Measurements from ENCODE around the gene MYO1B.

Gene MYO1B

GRCh38 chr2:191225690-191226089, 19.5 kb upstream of the MYO1B start:
- DNase-seq (ENCODE audit: low read depth in 2 of 2, low spot score in 1 of 2): no peak

DNA sequence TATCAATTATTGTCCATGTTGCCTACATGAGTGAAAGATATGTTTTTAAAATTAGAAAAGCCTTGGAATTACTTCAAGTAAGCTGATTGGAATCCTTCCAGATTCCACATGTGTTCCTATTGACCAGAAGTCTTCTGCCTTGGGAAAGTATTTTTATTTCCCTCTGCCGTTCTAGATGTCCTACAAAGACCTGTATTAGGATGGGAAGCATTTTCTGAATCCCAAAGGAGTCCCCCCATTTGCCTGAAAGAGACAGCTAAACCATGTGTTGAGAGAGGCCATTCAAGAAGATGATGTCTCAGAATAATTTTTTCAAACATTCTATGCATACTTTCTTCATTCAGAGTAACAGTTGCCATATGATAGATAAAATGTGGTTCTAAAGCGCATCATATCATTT, 19.0 kb upstream of the MYO1B start:
- no peak for DNase-seq (ENCODE audit: low read depth in 2 of 2, low spot score in 1 of 2)

DNA sequence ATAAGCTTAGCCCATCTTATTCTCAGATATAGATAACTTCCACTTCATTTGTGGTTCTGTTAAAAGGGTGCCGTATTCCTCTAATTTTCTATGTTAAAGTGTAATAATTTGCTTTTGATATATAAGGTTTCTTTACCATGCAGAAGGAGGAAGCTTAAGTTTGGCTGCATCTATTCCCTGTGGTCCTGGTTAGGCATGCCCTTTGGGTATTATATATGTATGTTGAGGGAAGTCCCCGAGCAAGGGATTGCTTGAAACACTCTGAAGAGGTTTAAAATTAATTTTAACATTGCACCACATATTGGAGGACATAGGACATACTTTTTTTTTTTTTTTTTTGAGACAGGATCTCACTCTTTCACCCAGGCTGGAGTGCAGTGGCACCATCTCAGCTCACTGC, 16.9 kb upstream of the MYO1B start:
- DNase-seq (ENCODE audit: low read depth in 2 of 2, low spot score in 1 of 2): no peak

- no peak for DNase-seq (ENCODE audit: low read depth in 2 of 2, low spot score in 1 of 2)
These were observed 16.3 kb upstream of the MYO1B start for GRCh38 chr2:191228861-191229260.

DNA sequence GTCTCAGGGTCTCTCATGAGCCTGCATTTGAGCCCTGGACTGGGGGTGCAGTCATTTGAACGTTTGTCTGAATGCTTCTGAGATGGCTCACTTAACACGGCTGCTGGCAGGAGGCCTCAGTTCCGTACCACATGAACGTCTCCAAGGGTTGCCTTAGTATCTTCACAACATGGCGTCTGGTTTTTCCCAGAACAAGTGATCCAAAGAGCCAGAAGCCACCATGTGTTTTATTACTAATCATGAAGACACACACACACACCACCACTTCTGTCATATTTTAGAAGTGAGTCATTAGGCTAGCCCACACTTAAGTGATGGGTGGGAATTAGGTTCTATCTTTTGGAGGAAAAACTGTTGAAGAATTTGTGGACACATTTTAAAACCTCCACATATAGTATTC, 15.0 kb upstream of the MYO1B start:
- DNase-seq (ENCODE audit: low read depth in 2 of 2, low spot score in 1 of 2): no peak

- DNase-seq (ENCODE audit: low read depth in 2 of 2, low spot score in 1 of 2): no peak
These were observed 13.2 kb upstream of the MYO1B start for GRCh38 chr2:191231995-191232394.

GRCh38 chr2:191233533-191233932, 11.7 kb upstream of the MYO1B start:
- DNase-seq (ENCODE audit: low read depth in 2 of 2, low spot score in 1 of 2): no peak

DNA sequence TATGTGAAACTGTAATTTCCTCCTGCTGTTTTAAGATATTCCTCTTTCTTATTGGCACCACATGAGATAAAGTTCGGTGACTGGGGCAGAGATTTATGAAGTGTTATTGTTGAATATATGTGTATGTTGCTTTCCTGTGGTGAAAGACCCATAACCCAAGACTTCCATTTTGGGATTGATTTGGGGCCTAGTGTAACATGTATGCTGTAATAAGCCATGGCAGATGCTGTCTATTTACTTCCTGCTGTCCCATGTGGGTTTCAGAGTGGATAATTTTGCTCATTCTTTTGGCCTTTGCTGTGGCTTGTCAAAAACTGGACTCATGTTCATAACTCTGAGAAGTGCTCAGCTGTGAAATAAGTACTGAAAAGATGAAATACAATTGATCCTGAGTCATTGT, 10.8 kb upstream of the MYO1B start:
- no peak for DNase-seq (ENCODE audit: low read depth in 2 of 2, low spot score in 1 of 2)

- DNase-seq (ENCODE audit: low read depth in 2 of 2, low spot score in 1 of 2): no peak
These were observed 4.3 kb upstream of the MYO1B start for GRCh38 chr2:191240871-191241270.

GRCh38 chr2:191241418-191241817, 3.8 kb upstream of the MYO1B start:
- no peak for DNase-seq (ENCODE audit: low read depth in 2 of 2, low spot score in 1 of 2)

DNA sequence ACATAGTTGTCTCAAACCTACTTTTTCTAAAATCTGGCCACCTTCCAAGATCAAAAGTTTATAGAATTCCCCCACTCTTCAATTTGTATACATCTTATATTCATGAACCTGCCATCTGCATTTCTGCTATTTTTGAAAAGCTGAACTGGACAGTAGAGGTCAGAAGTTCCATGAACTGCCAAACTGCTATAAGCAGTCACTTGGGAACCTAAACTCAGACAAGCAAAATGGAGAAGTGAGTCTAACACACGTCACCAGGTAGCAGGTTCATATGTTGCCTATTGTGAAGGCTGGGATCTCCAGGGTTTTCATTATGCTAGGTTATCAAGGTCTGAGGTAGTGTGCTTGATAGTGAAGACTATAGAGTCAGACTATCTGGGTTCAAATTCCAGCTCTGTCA, 2.0 kb upstream of the MYO1B start:
- no peak for DNase-seq (ENCODE audit: low read depth in 2 of 2, low spot score in 1 of 2)

DNA sequence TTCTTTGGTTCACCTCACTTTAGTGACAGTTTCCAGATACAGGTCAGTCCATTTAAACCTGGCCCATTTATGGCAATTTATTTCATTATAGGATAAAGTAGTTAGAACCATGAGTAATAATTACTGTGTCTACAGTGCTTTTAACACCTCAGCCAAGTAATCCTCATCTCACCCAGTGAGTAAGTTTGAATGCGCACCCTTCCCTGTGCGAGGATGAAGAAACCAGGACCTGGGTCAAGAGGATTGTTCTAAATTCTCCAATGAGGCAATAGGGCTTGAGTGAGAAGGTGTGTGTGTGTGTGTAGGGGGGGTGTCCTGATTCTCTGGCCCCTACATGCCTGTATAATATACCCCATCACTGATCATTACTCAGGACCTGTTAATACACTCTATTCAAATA, 854 bp upstream of the MYO1B start:
- DNase-seq (ENCODE audit: low read depth in 2 of 2, low spot score in 1 of 2): no peak

- no peak for DNase-seq (ENCODE audit: low read depth in 2 of 2, low spot score in 1 of 2)
These were observed 796 bp downstream of the MYO1B start for GRCh38 chr2:191245869-191246531.

DNA sequence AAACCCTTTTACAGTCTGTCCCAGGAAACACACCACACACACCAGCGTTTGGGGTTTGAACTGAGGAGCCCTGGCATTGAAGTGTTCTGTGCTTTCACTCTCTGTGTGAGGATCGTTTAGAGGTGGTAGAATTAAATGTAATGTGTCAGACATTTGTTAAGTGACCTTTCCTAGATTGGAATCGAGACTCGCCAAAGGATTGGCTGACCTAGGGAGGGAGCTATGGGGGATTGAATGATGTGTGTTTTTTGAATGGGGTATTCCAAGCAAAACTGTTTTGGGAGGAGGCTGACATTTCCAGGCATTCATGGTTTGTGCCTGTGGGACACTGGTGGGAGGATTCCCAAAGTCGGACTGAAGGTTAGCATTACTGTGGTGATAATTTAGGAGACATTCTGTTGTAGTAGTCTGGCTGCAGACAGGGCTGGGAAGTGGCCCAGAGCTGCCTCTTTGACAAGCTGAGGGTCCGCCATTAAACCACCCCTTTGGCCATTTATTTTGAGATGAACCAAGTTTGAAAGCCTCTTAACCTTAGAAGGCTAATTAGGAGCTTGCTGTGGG, 1.7 kb downstream of the MYO1B start:
- no peak for DNase-seq (ENCODE audit: low read depth in 2 of 2, low spot score in 1 of 2)

GRCh38 chr2:191247381-191248057, 2.3 kb downstream of the MYO1B start:
- no peak for DNase-seq (ENCODE audit: low read depth in 2 of 2, low spot score in 1 of 2)

DNA sequence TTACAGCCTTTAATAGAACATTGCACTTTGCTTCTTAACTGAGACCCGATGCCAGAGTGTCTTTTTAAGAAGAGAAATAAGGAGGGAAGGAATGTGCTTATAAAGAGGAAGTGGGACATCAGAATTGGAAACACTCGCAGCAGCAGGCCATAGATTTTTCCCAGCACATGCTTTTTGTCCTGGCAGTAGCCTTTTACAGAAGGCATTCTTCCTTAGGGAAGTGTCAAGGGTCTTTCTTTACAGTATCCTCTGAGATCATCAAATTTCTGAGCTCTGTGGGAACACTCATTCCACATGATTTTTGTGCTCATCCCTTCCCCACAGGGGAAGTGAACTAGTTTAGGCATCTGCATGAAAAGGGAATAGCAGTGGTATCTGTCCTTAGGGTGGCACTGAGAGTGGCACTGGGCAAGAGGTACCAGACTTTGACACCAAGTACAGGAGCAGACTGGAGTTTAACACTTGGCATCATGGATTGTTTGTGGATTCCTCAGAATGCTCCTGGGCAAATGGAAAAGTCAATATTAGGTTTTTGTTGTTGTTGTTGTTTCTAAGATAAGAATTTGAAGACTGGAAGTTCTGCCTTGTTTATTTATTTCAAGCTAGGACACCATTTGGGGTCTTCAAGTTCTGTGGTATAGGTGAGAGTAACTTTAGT, 4.1 kb downstream of the MYO1B start:
- no peak for DNase-seq (ENCODE audit: low read depth in 2 of 2, low spot score in 1 of 2)

GRCh38 chr2:191250400-191250799, 5.2 kb downstream of the MYO1B start:
- DNase-seq (ENCODE audit: low read depth in 2 of 2, low spot score in 1 of 2): no peak

DNA sequence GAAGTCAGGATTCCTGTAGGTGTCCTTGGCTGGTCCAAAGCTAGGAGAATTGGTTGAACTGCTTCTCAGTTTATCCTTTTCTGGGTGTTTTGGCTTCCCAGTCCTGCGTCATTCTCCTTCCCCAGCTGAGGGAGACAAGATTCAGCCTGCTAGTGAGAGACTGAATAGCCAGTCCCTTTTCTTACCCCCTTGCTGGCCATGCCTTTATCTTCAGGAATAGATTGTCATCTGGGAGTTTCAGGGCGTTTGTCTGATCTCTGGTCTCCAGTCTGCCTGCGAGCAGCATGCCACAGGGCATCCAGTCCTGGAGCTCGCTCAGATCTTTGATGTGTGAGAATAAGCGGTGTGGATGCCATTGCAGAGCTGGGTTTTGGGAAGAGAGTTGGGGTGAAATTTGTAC, 5.8 kb downstream of the MYO1B start:
- DNase-seq (ENCODE audit: low read depth in 2 of 2, low spot score in 1 of 2): no peak

DNA sequence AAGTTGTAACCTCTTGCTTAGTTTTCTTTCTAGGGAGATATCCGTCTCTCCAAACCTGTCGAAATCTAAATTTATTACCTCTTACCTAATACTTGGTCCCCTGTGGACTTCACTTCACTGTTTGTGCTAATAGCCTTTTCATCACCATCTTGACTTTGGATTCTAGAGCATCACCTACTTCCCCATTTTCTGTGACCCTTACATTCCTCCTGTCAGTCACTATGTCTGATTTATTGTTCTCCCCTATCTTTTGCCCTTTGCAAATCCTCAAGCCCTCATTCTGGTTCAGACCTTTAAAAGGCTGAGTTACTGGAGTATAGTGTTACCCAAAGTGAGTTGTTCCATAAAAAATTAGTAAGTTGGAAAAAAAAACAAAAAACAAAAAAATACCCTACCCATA, 7.5 kb downstream of the MYO1B start:
- DNase-seq (ENCODE audit: low read depth in 2 of 2, low spot score in 1 of 2): no peak

DNA sequence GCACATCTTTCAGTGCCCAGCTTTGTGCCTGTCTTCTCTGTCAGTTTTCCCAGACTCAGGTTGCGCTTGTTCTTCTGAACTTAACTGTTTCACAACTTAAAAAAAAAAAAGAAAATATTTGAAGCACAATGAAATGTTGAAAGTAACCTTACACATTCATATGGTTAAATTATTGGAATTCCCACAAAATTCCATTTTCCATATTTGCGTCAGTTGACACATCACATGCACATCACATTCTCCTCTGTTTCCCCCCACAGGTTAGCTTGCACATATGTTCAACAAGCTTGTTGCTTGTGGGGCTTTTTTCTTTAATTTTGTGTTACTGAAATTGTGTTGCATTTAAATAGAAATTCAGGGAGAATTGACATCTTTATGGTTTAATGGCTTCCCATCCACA, 8.3 kb downstream of the MYO1B start:
- no peak for DNase-seq (ENCODE audit: low read depth in 2 of 2, low spot score in 1 of 2)

DNA sequence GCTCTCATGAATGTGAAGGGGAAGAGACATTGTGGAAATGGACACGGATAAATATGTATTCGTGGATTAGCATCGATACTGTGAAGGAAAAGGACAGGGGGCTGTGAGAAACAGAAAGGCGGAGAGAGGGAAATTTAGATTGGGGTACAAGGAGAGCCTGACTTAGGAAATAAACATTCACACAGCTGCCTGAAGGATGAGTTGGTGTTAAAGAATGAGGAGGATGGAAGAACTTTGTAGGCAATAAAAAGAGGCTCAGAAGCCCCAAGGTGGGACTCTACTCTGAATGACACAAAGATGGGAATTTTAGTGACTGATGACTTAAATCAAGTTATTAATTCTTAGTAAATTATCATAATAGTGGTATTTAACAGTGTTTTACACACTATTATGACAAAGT, 10.1 kb downstream of the MYO1B start:
- no peak for DNase-seq (ENCODE audit: low read depth in 2 of 2, low spot score in 1 of 2)

DNA sequence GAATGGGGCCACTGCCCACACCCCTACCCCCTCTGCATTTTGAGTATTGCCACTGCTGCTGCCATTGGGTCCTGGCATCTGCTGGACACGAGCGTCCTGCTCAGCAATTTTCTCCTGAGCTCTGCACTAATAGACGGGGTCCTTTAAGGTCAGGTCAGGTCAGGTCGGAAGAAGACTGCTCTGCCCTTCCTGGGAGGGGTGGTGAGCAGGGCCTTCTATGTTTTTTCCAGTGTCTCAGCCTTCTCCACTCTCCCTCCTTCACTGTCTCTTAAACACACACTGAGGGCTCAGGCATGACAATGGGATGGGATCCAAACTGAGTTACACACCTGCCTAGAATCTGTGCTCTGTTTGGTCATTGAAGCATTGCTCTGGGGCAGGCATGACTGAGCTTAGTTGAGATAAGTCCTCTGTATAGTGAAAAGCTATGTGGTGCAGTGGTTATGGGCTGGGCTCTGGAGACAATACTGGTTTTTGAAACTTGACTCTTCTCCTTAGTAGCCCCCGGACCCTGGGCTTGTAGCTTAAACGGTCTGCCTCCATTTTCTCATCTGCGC, 10.6 kb downstream of the MYO1B start:
- no peak for DNase-seq (ENCODE audit: low read depth in 2 of 2, low spot score in 1 of 2)

Data from stimulated activated CD8-positive, alpha-beta memory T cell treated with anti-CD3 and anti-CD28 coated beads, Interleukin-4, amount 100 ng/mL, for 1 hour (primary cell).